K562 (cell line): ENCODE data around the gene ZNF48. TPM values are rescaled to one million over a fixed set of nuclear protein-coding genes. Genes with fewer than 3 reads are reported as not detected.

ENCODE experiments used
- HMGXB4 ChIP-seq: sonication (generic); formaldehyde crosslinking; IDR thresholded peaks from 2 replicates; pipeline ENCODE4 v1.8.1; 2023; ENCODE audit warnings: mild to moderate bottlenecking, missing genetic modification reagents
- MEF2D ChIP-seq: conservative IDR thresholded peaks from 2 replicates; pipeline ENCODE4 v1.6.1; 2016; ENCODE audit warnings: low read depth, missing genetic modification characterization, missing compliant biosample characterization
- SAFB ChIP-seq: fragments of 200-400 bp; formaldehyde crosslinking; IDR thresholded peaks from 2 replicates; pipeline ENCODE4 v1.6.1; 2017; ENCODE audit warnings: low read depth, low read length, borderline replicate concordance
- SMARCA4 ChIP-seq: fragments of 450-650 bp; IDR thresholded peaks from 2 replicates; pipeline ENCODE4 v1.6.1; 2016
- STAT5A ChIP-seq: IDR thresholded peaks from 2 replicates; pipeline ENCODE4 v1.6.1; 2012; ENCODE audit warnings: low read length, inconsistent platforms, borderline replicate concordance
- TFE3 ChIP-seq: fragments of 450-650 bp; formaldehyde crosslinking; IDR thresholded peaks from 2 replicates; pipeline ENCODE4 v1.4.0; 2020; ENCODE audit warnings: mild to moderate bottlenecking, mixed read lengths
- ZEB2 ChIP-seq: fragments of 450-650 bp; IDR thresholded peaks from 2 replicates; pipeline ENCODE4 v1.6.1; 2016
- ZKSCAN1 ChIP-seq: fragments of 150-350 bp; IDR thresholded peaks from 2 replicates; pipeline ENCODE4 v1.6.1; 2016; ENCODE audit warnings: low read depth, low read length
- ZNF561 ChIP-seq: fragments of 450-650 bp; formaldehyde crosslinking; conservative IDR thresholded peaks from 2 replicates; pipeline ENCODE4 v1.4.0; 2020; ENCODE audit warnings: mild to moderate bottlenecking, moderate library complexity
- ZNF583 ChIP-seq: fragments of 250-450 bp; sonication (Bioruptor Pico); IDR thresholded peaks from 2 replicates; pipeline ENCODE4 v1.4.0; 2020
- polyA plus RNA-seq, 8 experiments: library from polyadenylated mRNA; depleted of rRNA in 4 of 8; stranded (reverse) in 5 of 8; unstranded in 3 of 8; fragments of >200 nt; fragmentation: Nextera tagmentation in 2 of 8; fragmentation: Illumina TruSeq in 1 of 8; extraction: Ambion mirVana in 2 of 8; extraction: Trizol in 1 of 8; gene quantifications; 2 replicates each; pipeline versions ENCODE4 v1.2.1 to v1.2.3, GENCODE V29; 2011 to 2014; ENCODE audit warnings: inconsistent platforms in 1 of 8, missing spikeins in 1 of 8
- total RNA-seq, 7 experiments: library from RNA; depleted of rRNA in 6 of 7; stranded (reverse); fragments of >200 nt in 6 of 7; fragmentation: Illumina TruSeq in 2 of 7; extraction: Trizol in 2 of 7; gene quantifications; 2 replicates each; pipeline versions ENCODE4 v1.2.1 to v1.2.3, GENCODE V29; 2011 to 2021; ENCODE audit warnings: low replicate concordance in 1 of 7
- TF ChIP-seq, protein P1 (sequence below): sonication (generic); formaldehyde crosslinking; IDR thresholded peaks from 2 replicates; pipeline ENCODE4 v1.9.0; 2022; ENCODE audit warnings: mild to moderate bottlenecking, missing genetic modification reagents
- TF ChIP-seq, protein P2 (sequence below): fragments of 450-650 bp; IDR thresholded peaks from 2 replicates; pipeline ENCODE4 v1.6.1; 2016; ENCODE audit warnings: mild to moderate bottlenecking, moderate library complexity

Gene ZNF48
- total and polyA plus RNA-seq, 9 of the 15 experiments (the other 6 are each of a cell fraction or from before 2014, with no cell fraction given) = 0.38 to 11.6 (median 4.7) TPM

DNA sequence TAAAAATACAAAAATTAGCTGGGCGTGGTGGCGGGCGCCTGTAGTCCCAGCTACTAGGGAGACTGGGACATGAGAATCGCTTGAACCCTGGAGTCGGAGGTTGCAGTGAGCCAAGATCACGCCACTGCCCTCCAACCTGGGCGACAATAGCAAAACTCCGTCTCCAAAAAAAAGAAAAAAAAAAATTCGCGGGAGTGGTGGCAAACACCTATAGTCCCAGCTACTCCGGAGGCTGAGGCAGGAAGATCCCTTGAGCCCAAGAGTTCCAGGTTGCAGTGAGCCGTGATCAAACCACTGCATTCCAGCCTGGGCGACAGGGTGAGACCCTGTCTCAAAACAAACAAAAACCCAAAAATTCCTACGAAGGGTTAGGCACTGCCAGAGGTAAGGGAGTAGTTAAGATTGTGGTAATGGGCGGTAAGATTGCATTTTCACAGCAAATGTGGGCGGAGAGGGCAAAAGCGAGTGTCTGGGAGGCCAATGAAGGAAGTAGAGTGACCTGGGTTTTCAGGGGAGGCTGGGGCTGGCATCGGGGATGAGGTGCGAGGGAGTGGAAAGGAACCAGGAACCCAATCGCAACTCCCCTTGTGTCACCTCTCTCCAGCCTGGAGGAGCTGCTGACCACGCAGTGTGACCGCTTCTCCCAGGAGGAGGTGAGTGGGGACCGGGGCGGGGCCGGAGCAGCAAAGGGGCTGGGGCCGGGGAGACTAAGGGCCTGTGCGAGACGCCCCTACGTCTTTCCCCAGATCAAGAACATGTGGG, 18.0 kb upstream of the ZNF48 start (continued):
- TF ChIP-seq ZNF561 (CRISPR knock-in tag) (no peak), TFE3 (CRISPR knock-in tag) (no peak), ZEB2 (no peak), SAFB (no peak), STAT5A (no peak), SMARCA4 (peak; percentile 9; the same call in 1 of the 2 replicates), MEF2D (tag) (0 out of 2 replicates have a peak, but pooled peaks have one; percentile 32), HMGXB4 (CRISPR knock-in tag) (0 out of 2 replicates have a peak, but pooled peaks have one; percentile 33), ZKSCAN1 (peak; percentile 21; the same call in 1 of the 2 replicates), ZNF583 (CRISPR knock-in tag) (no peak)
- TF ChIP-seq, protein P1, sequence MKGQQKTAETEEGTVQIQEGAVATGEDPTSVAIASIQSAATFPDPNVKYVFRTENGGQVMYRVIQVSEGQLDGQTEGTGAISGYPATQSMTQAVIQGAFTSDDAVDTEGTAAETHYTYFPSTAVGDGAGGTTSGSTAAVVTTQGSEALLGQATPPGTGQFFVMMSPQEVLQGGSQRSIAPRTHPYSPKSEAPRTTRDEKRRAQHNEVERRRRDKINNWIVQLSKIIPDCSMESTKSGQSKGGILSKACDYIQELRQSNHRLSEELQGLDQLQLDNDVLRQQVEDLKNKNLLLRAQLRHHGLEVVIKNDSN (CRISPR knock-in tag) = peak; percentile 45; the same call in 1 of the 2 replicates
- TF ChIP-seq, protein P2, sequence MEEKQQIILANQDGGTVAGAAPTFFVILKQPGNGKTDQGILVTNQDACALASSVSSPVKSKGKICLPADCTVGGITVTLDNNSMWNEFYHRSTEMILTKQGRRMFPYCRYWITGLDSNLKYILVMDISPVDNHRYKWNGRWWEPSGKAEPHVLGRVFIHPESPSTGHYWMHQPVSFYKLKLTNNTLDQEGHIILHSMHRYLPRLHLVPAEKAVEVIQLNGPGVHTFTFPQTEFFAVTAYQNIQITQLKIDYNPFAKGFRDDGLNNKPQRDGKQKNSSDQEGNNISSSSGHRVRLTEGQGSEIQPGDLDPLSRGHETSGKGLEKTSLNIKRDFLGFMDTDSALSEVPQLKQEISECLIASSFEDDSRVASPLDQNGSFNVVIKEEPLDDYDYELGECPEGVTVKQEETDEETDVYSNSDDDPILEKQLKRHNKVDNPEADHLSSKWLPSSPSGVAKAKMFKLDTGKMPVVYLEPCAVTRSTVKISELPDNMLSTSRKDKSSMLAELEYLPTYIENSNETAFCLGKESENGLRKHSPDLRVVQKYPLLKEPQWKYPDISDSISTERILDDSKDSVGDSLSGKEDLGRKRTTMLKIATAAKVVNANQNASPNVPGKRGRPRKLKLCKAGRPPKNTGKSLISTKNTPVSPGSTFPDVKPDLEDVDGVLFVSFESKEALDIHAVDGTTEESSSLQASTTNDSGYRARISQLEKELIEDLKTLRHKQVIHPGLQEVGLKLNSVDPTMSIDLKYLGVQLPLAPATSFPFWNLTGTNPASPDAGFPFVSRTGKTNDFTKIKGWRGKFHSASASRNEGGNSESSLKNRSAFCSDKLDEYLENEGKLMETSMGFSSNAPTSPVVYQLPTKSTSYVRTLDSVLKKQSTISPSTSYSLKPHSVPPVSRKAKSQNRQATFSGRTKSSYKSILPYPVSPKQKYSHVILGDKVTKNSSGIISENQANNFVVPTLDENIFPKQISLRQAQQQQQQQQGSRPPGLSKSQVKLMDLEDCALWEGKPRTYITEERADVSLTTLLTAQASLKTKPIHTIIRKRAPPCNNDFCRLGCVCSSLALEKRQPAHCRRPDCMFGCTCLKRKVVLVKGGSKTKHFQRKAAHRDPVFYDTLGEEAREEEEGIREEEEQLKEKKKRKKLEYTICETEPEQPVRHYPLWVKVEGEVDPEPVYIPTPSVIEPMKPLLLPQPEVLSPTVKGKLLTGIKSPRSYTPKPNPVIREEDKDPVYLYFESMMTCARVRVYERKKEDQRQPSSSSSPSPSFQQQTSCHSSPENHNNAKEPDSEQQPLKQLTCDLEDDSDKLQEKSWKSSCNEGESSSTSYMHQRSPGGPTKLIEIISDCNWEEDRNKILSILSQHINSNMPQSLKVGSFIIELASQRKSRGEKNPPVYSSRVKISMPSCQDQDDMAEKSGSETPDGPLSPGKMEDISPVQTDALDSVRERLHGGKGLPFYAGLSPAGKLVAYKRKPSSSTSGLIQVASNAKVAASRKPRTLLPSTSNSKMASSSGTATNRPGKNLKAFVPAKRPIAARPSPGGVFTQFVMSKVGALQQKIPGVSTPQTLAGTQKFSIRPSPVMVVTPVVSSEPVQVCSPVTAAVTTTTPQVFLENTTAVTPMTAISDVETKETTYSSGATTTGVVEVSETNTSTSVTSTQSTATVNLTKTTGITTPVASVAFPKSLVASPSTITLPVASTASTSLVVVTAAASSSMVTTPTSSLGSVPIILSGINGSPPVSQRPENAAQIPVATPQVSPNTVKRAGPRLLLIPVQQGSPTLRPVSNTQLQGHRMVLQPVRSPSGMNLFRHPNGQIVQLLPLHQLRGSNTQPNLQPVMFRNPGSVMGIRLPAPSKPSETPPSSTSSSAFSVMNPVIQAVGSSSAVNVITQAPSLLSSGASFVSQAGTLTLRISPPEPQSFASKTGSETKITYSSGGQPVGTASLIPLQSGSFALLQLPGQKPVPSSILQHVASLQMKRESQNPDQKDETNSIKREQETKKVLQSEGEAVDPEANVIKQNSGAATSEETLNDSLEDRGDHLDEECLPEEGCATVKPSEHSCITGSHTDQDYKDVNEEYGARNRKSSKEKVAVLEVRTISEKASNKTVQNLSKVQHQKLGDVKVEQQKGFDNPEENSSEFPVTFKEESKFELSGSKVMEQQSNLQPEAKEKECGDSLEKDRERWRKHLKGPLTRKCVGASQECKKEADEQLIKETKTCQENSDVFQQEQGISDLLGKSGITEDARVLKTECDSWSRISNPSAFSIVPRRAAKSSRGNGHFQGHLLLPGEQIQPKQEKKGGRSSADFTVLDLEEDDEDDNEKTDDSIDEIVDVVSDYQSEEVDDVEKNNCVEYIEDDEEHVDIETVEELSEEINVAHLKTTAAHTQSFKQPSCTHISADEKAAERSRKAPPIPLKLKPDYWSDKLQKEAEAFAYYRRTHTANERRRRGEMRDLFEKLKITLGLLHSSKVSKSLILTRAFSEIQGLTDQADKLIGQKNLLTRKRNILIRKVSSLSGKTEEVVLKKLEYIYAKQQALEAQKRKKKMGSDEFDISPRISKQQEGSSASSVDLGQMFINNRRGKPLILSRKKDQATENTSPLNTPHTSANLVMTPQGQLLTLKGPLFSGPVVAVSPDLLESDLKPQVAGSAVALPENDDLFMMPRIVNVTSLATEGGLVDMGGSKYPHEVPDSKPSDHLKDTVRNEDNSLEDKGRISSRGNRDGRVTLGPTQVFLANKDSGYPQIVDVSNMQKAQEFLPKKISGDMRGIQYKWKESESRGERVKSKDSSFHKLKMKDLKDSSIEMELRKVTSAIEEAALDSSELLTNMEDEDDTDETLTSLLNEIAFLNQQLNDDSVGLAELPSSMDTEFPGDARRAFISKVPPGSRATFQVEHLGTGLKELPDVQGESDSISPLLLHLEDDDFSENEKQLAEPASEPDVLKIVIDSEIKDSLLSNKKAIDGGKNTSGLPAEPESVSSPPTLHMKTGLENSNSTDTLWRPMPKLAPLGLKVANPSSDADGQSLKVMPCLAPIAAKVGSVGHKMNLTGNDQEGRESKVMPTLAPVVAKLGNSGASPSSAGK = peak; percentile 87
